Measurements from ENCODE around the gene CCDC182.
A peak's percentile ranks its signal among the peaks of the same experiment; 100 is the strongest.

Gene CCDC182

GRCh38 chr17:57750109-57750871 lies 5.2 kb upstream of the CCDC182 start:
- TF ChIP-seq MAX (IDR thresholded peaks at IDR 0.05; ENCODE audit: low read depth, low read length) (no peak; the same call in 1 of the 2 replicates), CTCF (IDR thresholded peaks at IDR 0.05; ENCODE audit: low read depth, low read length) (no peak), POLR2A (IDR thresholded peaks at IDR 0.05; ENCODE audit: extremely low read depth, insufficient read length) (no peak), MYC (IDR thresholded peaks at IDR 0.05; ENCODE audit: low read depth, low read length) (no peak)
- peak; percentile 67 for DNase-seq (ENCODE audit: low read depth)
- H3K4me3 ChIP-seq (ENCODE audit: low read depth, low read length): no peak overlapping the region

GRCh38 chr17:57749701-57750100 lies 4.6 kb upstream of the CCDC182 start:
- H3K4me3 ChIP-seq (ENCODE audit: low read depth, low read length): no peak overlapping the region
- DNase-seq (ENCODE audit: low read depth): no peak
- TF ChIP-seq MAX (IDR thresholded peaks at IDR 0.05; ENCODE audit: low read depth, low read length) (no peak), POLR2A (IDR thresholded peaks at IDR 0.05; ENCODE audit: extremely low read depth, insufficient read length) (no peak), MYC (IDR thresholded peaks at IDR 0.05; ENCODE audit: low read depth, low read length) (no peak), CTCF (IDR thresholded peaks at IDR 0.05; ENCODE audit: low read depth, low read length) (no peak)

- TF ChIP-seq POLR2A (IDR thresholded peaks at IDR 0.05; ENCODE audit: extremely low read depth, insufficient read length): no peak
- peak; percentile 72 for TF ChIP-seq CTCF (IDR thresholded peaks at IDR 0.05; ENCODE audit: low read depth, low read length)
- no peak for TF ChIP-seq MYC (IDR thresholded peaks at IDR 0.05; ENCODE audit: low read depth, low read length)
- TF ChIP-seq MAX (IDR thresholded peaks at IDR 0.05; ENCODE audit: low read depth, low read length): no peak
These were observed 2.3 kb upstream of the CCDC182 start for GRCh38 chr17:57747221-57748017.

GRCh38 chr17:57746221-57746620 lies 1.1 kb upstream of the CCDC182 start:
- H3K4me3 ChIP-seq (ENCODE audit: low read depth, low read length): no peak overlapping the region
- no peak for DNase-seq (ENCODE audit: low read depth)

More at GRCh38 chr17:57747221-57748017, 2.3 kb upstream of the CCDC182 start:
- H3K4me3 ChIP-seq (ENCODE audit: low read depth, low read length): no peak overlapping the region
- peak; percentile 80 for DNase-seq (ENCODE audit: low read depth)

More at GRCh38 chr17:57746221-57746620, 1.1 kb upstream of the CCDC182 start:
- TF ChIP-seq MAX (IDR thresholded peaks at IDR 0.05; ENCODE audit: low read depth, low read length) (no peak), POLR2A (IDR thresholded peaks at IDR 0.05; ENCODE audit: extremely low read depth, insufficient read length) (no peak), CTCF (IDR thresholded peaks at IDR 0.05; ENCODE audit: low read depth, low read length) (no peak), MYC (IDR thresholded peaks at IDR 0.05; ENCODE audit: low read depth, low read length) (no peak)
